ENCODE results near the gene NUP210.
"Not testable (repeated sequence)": the region's sequence is repeated elsewhere in the genome, so short reads cannot be mapped to it uniquely, and the experiment has no call there.

Gene NUP210

DNA sequence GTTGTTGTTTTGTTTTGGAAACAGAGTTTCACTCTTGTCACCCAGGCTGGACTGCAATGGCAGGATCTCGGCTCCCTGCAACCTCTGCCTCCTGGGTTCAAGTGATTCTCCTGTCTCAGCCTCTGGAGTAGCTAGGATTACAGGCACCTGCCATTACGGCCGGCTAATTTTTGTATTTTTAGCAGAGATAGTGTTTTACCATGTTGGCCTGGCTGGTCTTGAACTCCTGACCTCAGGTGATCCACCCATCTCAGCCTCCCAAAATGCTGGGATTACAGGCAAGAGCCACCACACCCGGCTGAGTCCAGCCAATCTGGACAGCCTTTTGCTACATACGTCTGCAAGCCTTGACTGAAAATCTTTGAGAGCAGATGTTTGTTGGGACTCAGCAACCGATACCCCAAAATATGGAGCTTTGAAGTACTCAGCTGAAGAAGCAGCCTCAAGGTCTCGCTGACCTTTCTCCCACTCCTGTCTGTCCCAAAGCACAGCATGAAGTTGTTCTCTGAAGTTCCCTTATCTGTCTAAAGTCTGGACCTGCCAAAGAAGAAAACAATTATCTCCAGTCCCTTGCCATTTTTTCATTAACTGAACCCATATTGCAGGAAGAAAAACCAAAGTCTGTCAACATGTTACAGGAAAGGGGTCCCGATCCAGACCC lies 9.6 kb upstream of the NUP210 start:
- DNase-seq (ENCODE audit: low spot score), result no peak

DNA sequence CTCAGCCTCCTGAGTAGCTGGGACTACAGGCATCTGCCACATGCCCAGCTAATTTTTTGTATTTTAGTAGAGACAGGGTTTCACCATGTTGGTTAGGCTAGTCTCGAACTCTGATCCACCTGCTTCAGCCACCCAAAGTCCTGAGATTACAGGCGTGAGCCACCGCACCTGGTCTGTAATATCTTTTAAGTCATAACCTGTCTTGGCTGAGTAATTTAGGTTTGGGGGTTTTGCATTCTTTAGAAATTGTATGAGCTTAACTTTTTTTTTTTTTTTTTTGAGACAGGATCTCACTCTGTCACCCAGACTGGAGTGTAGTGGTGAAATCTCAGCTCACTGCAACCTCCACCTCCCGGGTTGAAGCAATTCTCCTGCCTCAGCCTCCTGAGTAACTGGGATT lies 8.6 kb upstream of the NUP210 start:
- not testable (repeated sequence) for DNase-seq (ENCODE audit: low spot score)

DNA sequence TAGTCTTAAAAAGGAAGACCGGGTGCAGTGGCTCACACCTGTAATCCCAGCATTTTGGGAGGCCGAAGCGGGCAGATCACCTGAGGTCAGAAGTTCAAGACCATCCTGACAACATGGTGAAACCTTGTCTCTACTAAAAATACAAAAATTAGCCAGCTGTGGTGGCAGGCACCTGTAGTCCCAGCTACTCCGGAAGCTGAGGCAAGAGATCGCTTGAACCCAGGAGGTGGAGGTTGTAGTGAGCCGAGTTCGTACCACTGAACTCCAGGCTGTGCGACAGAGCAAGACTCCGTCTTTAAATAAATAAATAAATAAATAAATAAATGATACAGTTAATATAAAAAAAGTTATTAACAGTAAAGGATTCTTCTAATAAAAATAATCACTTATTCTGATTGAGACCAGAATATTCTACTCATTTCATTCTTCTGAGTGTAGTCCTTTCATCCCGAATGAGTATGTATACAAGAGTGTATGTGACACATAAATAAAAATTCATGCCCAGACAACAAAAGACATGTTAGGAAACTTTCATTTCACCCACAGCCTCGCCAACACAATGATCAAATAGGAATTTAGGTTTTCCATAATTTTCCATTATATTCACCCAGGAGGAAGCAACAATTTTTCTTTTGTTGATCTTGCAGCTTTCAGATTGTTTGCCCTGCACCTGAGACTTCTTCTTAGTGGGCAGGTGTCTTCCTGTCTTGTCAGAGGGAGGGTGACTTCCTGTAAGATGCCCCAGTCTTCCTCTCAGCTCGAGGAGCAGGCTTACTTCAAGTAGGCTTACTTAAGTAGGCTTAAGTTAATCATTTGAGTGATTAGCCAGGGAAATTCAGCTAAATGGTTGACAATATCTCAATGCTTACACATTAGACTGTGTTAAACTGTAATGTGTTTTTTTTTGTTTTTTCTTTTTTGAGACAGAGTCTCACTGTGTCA lies 7.8 kb upstream of the NUP210 start:
- DNase-seq (ENCODE audit: low spot score), result peak; percentile 42

DNA sequence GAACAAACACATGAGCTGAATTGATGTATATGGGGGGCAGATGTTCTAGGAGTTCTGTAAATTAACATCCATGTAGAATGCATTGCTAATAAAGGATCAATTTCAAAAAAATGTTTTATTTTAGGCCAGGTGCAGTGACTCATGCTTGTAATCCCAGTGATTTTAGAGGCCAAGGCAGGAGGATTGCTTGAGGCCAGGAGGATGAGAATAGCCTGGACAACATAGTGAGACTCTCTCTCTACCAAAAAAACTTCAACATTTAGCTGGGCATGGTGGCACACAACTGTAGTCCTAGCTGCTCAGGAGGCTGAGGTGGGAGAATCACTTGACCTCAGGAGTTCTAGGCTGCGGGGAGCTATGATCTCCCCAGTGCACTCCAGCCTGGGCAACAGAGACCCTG lies 6.5 kb upstream of the NUP210 start:
- DNase-seq (ENCODE audit: low spot score), result no peak

- no peak for DNase-seq (ENCODE audit: low spot score)
Measured at GRCh38 chr3:13425689-13426088, 5.6 kb upstream of the NUP210 start.

- no peak for DNase-seq (ENCODE audit: low spot score)
Measured at GRCh38 chr3:13424865-13425617, 4.9 kb upstream of the NUP210 start.

DNA sequence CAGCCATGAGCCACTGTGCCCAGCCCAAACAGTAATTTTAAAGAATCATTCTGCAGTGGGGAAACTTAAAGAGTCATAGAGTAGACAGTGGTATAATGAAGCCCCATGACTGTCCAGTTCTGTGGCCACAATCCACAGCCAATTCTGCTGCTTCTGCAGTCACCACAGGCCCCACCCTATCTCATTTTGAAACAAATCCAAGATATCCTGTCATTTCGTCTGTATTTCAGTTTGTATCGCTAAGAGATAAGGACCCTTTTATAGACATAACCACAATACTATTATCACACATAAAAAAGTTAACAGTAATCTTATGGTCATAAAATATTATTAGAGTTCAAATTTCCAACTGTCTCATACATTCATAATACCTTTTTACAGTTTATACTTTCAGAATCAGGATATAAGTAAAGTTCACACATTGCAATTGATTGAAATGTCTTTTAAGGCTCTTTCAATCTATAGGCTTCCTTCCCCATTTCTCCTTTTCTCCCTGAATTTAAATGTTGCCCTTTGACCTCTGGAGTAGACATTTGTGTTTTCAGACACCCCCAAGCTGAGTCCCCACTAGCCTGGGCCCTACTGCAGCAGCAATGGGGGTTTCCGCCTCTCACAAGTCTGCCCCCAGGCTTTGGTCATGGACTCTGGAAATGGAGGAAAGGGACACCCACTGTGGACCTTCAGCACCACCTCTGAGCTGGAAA lies 4.2 kb upstream of the NUP210 start:
- no peak for DNase-seq (ENCODE audit: low spot score)

GRCh38 chr3:13420831-13421765 lies 976 bp upstream of the NUP210 start:
- DNase-seq (ENCODE audit: low spot score), result no peak

DNA sequence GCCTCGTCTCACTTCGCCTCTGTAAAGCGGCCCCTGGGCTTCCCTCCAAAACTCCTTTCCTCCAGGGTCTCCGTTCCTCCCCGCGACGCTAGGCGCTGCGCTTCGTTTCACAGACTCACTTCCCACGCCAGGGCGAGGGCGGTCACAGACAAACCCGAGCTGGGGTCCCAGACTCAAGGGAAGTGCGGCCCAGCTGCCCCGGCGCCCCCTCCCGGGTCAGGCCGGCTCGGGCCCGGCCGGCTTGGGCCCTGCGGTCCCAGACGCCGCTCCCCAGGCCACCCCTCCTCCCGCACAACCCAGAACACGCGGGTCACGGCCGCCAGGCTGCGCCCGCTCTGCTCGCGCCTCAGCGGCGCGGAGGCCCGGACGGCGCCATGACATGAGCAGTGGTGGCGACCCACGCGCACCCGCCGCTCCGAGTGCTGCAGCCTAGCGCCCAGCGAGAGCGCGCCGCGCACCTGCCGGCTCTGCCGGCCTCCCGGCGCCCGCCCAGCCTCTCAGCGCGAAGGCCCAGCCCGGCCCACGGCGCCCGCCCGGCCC lies 547 bp downstream of the NUP210 start:
- DNase-seq (ENCODE audit: low spot score), result peak; percentile 63

DNA sequence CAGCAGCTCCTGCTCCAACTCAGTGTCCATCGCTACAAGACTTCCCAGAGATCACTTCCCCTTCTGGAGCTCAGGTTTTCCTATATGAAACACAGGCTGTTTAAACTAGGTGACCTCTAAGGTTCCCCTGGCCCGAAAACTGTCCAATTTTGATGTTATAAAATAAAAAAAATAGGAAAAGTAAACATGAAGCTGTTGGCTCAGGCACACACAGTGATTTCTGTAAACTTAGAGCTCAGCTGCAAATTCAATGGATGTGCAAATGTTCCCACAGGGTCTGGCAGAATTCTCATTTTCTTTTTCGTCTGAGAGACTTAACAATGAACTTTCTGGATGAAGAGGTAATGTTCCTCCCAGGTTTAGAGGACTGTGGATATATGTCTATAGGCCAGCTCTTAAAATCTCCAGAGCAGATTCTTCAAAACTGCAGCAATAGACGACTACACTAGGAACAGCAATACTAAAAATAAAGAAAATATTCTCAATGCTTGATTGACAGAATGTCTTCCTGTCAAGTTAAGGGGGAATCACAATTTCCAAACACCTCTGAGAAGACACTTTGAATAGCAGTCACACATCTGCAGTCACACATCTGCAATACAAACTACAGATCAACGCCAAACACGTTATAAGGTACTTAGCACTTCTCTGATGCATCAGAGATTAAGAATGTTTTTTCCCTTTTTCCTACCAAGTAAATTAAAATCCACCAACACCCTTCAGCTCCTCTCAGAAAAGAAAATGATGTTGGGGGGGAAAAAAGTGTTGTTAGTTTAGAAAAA lies 2.8 kb downstream of the NUP210 start:
- DNase-seq (ENCODE audit: low spot score), result peak; percentile 62

DNA sequence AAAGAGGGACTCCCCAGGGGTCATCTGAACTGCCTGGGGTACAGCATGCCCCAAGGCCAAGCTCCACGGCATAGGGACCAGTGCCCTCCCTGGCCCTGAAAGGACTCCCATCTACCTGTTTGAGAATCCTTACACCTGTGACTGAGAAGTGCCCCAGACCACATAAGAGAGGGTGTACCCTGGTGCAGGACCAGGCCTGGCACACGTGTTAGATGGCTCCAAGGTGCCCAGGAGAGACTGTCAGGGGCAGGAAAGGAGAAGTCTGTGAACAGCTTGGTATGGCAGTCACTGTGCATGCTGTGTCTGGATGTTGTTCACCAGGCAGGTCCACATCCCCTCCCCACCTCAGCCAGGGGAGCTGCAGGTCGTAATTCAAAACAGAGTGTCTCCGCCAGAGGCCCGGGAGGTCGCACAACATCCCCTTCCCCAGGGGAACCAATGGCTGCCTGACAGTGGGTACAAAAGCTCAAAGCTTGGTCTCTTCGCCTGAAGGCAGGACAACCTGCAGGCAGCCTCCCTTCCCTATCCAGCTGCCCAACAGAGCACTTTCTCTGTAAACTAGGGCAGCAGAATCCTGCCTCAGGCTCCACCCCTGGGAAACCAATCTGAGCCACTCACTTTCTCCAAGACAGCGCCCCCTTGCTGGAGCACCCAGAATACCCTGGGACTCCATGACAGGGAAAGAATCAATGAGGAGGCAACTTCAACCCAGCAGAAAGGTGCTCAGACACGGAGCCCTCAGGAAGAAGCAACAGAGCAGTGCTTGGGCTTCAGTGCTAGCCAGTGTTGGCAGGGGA lies 3.9 kb downstream of the NUP210 start:
- DNase-seq (ENCODE audit: low spot score), result no peak

DNA sequence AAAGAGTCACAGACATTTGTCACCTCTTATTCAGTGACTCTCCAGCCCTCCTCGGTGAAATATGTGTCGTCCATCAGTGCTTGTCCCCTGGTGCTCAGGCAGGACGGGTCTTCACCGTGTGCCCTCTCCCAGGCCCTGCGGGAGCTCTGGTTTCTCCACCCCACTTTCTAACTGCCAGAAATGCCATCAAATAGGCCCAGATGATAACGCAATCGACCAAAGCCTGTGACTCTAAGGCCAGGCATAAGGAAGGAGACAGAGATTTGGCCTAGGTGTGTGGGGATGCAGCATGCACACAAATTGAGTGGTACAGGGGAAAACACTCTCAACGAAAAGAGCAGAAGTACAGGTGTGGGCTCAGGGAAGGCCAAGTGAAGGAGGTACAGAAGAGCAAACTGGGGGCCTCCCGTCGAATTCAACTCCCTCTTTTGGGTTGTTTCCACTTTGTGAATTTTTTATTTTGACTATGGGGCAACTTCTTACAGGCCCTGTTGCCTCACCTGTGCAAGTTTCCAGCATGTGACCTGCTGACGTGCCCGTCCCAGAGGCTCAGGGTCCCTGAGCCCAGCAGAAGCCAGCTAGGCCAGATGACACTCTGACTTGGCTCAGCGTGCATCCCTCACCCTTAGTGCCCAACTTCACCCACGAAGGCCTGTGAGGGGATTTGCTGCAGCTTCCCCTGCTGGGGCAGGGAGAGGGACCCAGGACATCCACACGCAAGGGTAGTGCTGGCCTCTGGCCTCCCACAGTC lies 4.7 kb downstream of the NUP210 start:
- no peak for DNase-seq (ENCODE audit: low spot score)

DNA sequence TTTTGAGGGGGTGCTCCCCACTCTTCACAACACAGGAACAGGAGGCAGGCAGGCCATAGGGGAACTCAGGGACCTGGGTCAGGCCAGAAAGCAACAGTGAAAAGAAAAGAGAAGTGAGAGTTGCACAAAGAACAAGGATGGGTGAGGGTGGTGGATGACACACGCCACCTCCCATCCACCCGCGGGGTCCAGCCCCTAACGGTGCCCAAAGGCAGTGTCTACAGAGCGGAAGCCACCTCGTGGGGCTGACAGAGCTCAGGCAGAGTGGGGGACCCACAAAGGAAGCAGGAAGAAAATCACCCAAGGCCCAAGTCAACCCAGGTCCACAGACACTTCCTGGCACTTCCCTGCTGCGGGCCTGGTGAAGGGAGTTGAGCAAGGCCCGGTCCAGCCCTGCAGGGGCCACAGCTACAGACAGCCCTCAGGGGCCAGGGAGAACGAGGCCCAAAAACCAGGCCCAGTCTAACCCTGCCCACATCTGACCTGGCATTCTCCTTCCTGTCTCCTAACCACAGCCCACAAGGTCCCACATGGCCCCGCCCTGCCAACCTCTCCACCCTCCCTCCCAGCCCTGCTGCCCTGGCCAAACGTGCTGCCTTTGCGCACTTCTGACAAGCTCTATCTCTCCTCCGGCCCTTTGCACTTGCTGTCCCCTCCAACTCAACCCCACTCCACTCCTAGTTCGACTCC lies 5.9 kb downstream of the NUP210 start:
- DNase-seq (ENCODE audit: low spot score), result peak; percentile 85

DNA sequence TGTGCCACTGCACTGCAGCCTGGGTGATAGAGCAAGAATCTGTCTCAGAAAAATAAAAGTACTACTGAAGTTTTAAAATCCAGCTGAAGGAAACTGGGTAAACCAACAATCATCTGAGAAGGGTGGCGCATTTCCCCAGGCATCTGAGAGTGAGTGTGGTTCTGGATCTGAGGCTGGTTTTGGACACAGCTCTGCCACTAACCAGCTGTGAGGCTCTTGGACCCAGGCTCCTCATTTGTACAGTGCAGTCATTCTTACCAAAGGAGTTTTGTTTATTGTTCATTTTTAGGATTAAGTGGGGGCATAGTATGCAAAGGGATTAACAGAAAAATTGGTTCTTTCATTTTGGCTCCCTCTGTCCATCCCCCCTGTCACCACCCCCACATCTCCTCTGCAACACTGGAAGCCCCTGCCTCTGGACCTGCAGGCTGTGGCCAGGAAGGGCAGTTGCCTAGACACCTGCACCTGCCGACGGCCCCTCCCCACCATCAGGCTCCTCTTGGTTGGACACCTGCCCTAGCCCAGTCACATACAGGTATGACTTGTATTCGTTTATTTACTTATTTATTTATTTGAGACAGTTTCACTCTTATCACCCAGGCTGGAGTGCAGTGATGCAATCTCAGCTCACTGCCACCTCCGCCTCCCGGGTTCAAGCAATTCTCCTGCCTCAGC lies 8.8 kb downstream of the NUP210 start:
- DNase-seq (ENCODE audit: low spot score), result no peak

DNA sequence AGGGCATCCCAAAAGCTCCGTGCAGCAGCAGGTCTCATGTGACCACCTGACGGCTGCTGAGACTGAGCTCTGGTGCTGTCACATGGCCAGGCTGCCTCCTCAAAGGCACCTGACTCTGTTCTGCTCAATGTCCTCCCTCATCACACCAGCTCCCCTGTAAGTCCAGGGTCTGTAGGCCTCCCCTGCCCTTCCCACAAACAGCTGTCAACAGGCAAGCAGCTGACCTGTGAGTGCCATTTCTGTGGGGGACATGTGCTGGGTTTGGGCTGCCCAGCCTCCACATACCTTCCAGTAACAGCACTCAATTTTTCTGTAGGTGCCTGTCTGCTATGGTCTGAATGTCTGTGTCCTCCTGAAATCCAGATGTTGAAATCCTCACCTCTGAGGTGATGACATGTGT lies 11.2 kb downstream of the NUP210 start:
- DNase-seq (ENCODE audit: low spot score), result no peak

- DNase-seq (ENCODE audit: low spot score), result no peak
Measured at GRCh38 chr3:13407926-13408325, 12.2 kb downstream of the NUP210 start.

DNA sequence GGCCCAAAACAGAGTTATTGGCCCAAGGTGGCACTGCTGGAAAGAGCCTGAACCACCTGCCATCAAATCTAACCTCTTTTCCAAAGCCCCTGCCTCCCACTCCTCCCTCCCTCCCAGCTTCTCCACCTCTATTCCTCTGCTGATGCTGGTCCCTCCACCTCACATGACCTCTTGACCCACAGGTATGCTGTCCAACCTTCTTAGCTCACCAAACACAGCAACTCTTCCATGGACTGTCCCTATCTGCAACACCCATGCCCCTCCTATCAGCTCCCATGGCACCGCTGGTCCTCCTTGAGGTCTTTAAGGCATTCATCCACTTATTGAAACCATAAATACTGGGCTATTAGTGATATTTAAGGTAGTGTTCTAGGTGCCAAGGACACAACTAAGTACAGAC lies 12.6 kb downstream of the NUP210 start:
- no peak for DNase-seq (ENCODE audit: low spot score)

Data from NAMALWA (cell line).